ENCODE results near the gene GNPNAT1.

- no peak for TF ChIP-seq POLR2A (IDR thresholded peaks at IDR 0.05)
- TF ChIP-seq CTCF (IDR thresholded peaks at IDR 0.05), result no peak
- TF ChIP-seq EP300 (IDR thresholded peaks at IDR 0.05), result no peak
Observed at GRCh38 chr14:52825085-52825484, 33.7 kb upstream of the GNPNAT1 start.

Measured in suprapubic skin (tissue), 3 donors.